GM12878 (cell line): ENCODE data around the gene NCKIPSD. TPM values are rescaled to one million over a fixed set of nuclear protein-coding genes. Genes with fewer than 3 reads are reported as not detected.
A peak's percentile ranks its signal among the peaks of the same experiment; 100 is the strongest.

Source experiments
- ATAC-seq: fragments of 200-7000 bp; cut with Tn5 transposase; 3 replicates; pipeline ENCODE4 v1.9.1; 2020; ENCODE audit warnings: mild to moderate bottlenecking, moderate library complexity
- BruUV-seq: library from RNA; stranded (reverse); fragments of 400-500 nt; replicated peaks from 2 replicates; lab custom pipeline; 2021; lab: Mats Ljungman, UMichigan
- CTCF ChIA-PET: fragments of 300-600 bp; sonication (Branson Sonifier 250); formaldehyde crosslinking; extraction: SDS; loops from one replicate; lab custom pipeline; 2021; ENCODE audit warnings: inconsistent platforms; lab: Yijun Ruan, JAX
- POLR2A ChIA-PET: fragments of 350-600 bp; formaldehyde crosslinking; extraction: SDS; loops from one replicate; lab custom pipeline; 2021; ENCODE audit warnings: inconsistent platforms; lab: Charles Lee
- RAD21 ChIA-PET: fragments of 300-600 bp; sonication (Branson Sonifier 250); formaldehyde crosslinking; loops from one replicate; lab custom pipeline; 2023; ENCODE audit warnings: antibody characterized with exemption; ENCODE audit not compliant: unreplicated experiment; lab: Charles Lee
- SMC1A ChIA-PET: fragments of 300-600 bp; sonication (Branson Sonifier 250); formaldehyde crosslinking; loops from one replicate; lab custom pipeline; 2023; ENCODE audit not compliant: unreplicated experiment, uncharacterized antibody; lab: Charles Lee
- DNase-seq: peaks from one replicate; pipeline ENCODE4 v3.0.0-alpha.2; 2011; ENCODE audit warnings: low read depth, low spot score
- FAIRE-seq: peaks from 3 replicates; lab custom pipeline; 2011; peaks lifted over from hg19 to GRCh38; lab: Jason Lieb, UNC
- H2AFZ ChIP-seq: 2 replicates; pipeline ENCODE4 v1.6.0; 2011; ENCODE audit warnings: low read depth, low read length, control low read depth; ENCODE audit not compliant: control insufficient read depth
- H3K27ac ChIP-seq: 2 replicates; pipeline ENCODE4 v1.5.1; 2011; ENCODE audit warnings: control low read depth; ENCODE audit not compliant: control insufficient read depth, insufficient read depth
- H3K27me3 ChIP-seq, 2 experiments: replicated peaks in 1 of 2; 2 replicates each; pipeline versions ENCODE4 v1.6.0 to v1.6.1; 2011; ENCODE audit warnings: low read length in 1 of 2; ENCODE audit not compliant: control insufficient read depth in 2 of 2, insufficient read depth in 2 of 2
- H3K36me3 ChIP-seq, 2 experiments: 2 replicates each; pipeline ENCODE4 v1.5.1; 2011; ENCODE audit warnings: low read length in 1 of 2; ENCODE audit not compliant: control insufficient read depth in 2 of 2, insufficient read depth in 2 of 2
- H3K4me1 ChIP-seq: 2 replicates; pipeline ENCODE4 v1.6.1; 2011; ENCODE audit warnings: mild to moderate bottlenecking, low read length, moderate library complexity, mixed read lengths; ENCODE audit not compliant: control insufficient read depth, insufficient read depth
- H3K4me2 ChIP-seq: 2 replicates; pipeline ENCODE4 v1.6.0; 2011; ENCODE audit warnings: control low read depth; ENCODE audit not compliant: control insufficient read depth, insufficient read depth
- H3K4me3 ChIP-seq: fragments of 200-600 bp; sonication (generic); 2 replicates; pipeline ENCODE4 v1.5.1; 2016
- H3K79me2 ChIP-seq: 2 replicates; pipeline ENCODE4 v1.6.0; 2011; ENCODE audit warnings: low read length; ENCODE audit not compliant: control insufficient read depth, insufficient read depth
- H3K9ac ChIP-seq: 2 replicates; pipeline ENCODE4 v1.8.0; 2011; ENCODE audit warnings: low read length, control low read depth, mixed read lengths; ENCODE audit not compliant: control insufficient read depth, insufficient read depth
- H3K9me3 ChIP-seq: replicated peaks from 3 replicates; pipeline ENCODE4 v1.5.1; 2011; ENCODE audit warnings: mild to moderate bottlenecking, low read length; ENCODE audit not compliant: control insufficient read depth, insufficient read depth
- H4K20me1 ChIP-seq: 2 replicates; pipeline ENCODE4 v1.6.0; 2011; ENCODE audit not compliant: control insufficient read depth, insufficient read depth
- CTCF ChIP-seq, 3 experiments: IDR thresholded peaks in 2 of 3; conservative IDR thresholded peaks in 1 of 3; 2 replicates each; pipeline ENCODE4 v1.5.1; 2011; ENCODE audit warnings: low read depth in 3 of 3, low read length in 3 of 3, mild to moderate bottlenecking in 3 of 3, control low read depth in 2 of 3, moderate library complexity in 2 of 3, inconsistent platforms in 1 of 3, mixed read lengths in 1 of 3; ENCODE audit not compliant: control insufficient read depth in 2 of 3, insufficient read depth in 1 of 3; ENCODE audit errors: extremely low read depth in 1 of 3
- ESRRA ChIP-seq: IDR thresholded peaks from 2 replicates; pipeline ENCODE4 v1.6.1; 2012; ENCODE audit warnings: mild to moderate bottlenecking, low read length, improper control_type of control experiment
- ETV6 ChIP-seq, 2 experiments: fragments of 450-650 bp in 1 of 2; IDR thresholded peaks in 1 of 2; conservative IDR thresholded peaks in 1 of 2; 2 replicates each; pipeline ENCODE4 v1.6.1; 2014; ENCODE audit warnings: antibody characterized with exemption in 1 of 2, borderline replicate concordance in 1 of 2, low read depth in 1 of 2, mild to moderate bottlenecking in 1 of 2, moderate library complexity in 1 of 2
- PKNOX1 ChIP-seq: fragments of 450-650 bp; IDR thresholded peaks from 2 replicates; pipeline ENCODE4 v1.6.1; 2016; ENCODE audit warnings: mild to moderate bottlenecking
- POLR2A ChIP-seq: IDR thresholded peaks from 2 replicates; pipeline ENCODE4 v1.6.1; 2011; ENCODE audit warnings: low read depth, mild to moderate bottlenecking, low read length
- RAD51 ChIP-seq: fragments of 450-650 bp; IDR thresholded peaks from 2 replicates; pipeline ENCODE4 v1.6.1; 2016; ENCODE audit warnings: moderate library complexity, mild to moderate bottlenecking, inconsistent platforms
- ZBTB11 ChIP-seq: fragments of 450-650 bp; formaldehyde crosslinking; IDR thresholded peaks from 2 replicates; pipeline ENCODE4 v1.5.0; 2022; ENCODE audit warnings: mild to moderate bottlenecking, missing genetic modification characterization
- WGBS: methylation state at CpG from one replicate; pipeline ENCODE4 v1.1.6; 2016; ENCODE audit warnings: low lambda C conversion rate; ENCODE audit not compliant: insufficient replicate concordance, insufficient coverage; ENCODE audit errors: missing lambda C conversion rate; 5-methylcytosine and 5-hydroxymethylcytosine counted together
- in situ Hi-C: fragments of 300-500 bp; cut with MboI; formaldehyde crosslinking; loops from 9 replicates; pipeline ENCODE4 v1.14.3; 2018; ENCODE audit warnings: mixed read lengths
- intact Hi-C: fragments of 100-400 bp; cut with micrococcal nuclease; formaldehyde crosslinking; loops from one replicate; pipeline ENCODE4 v1.14.2; 2022; ENCODE audit not compliant: unreplicated experiment
- polyA plus RNA-seq, 11 experiments: library from polyadenylated mRNA; depleted of rRNA in 4 of 11; unstranded in 6 of 11; stranded (reverse) in 5 of 11; fragments of >200 nt; fragmentation: Nextera tagmentation in 4 of 11; fragmentation: Illumina TruSeq in 1 of 11; extraction: Ambion mirVana in 4 of 11; extraction: Trizol in 1 of 11; gene quantifications; 1 replicate in 1 of 11; 2 replicates in 10 of 11; pipeline versions ENCODE4 v1.2.1 to v1.2.3, GENCODE V29; 2011 to 2016; ENCODE audit warnings: inconsistent platforms in 2 of 11, missing spikeins in 2 of 11, low read depth in 1 of 11
- total RNA-seq, 4 experiments: library from RNA; depleted of rRNA in 3 of 4; stranded (reverse); fragments of >200 nt in 3 of 4; fragmentation: Illumina TruSeq in 1 of 4; extraction: Trizol in 1 of 4; gene quantifications; 2 replicates each; pipeline versions ENCODE4 v1.2.1 to v1.2.3, GENCODE V29; 2013 to 2021

NCKIPSD gene
- total and polyA plus RNA-seq, 10 of the 15 experiments (the other 5 are each of a cell fraction or from before 2014, with no cell fraction given): 0.93 to 31.6 (median 15.2) TPM

- ChIA-PET SMC1A (no interaction called here), POLR2A (interaction anchor here (0.6 kb wide), 1 partner anchor 1414 kb away, joined by 6 read pairs; no protein-coding TSS in a partner anchor), RAD21 (interaction anchor here (0.6 kb wide), 1 partner anchor 262 kb away, joined by 3 read pairs; no protein-coding TSS in a partner anchor), CTCF (interaction anchor here (0.6 to 1.4 kb wide), 5 partner anchors 14 to 252 kb away, joined by 3 to 4 read pairs (median 3); partner anchors contain the start of gene ARIH2)
- in situ Hi-C loops (no loop called here), intact Hi-C loops (no loop called here)
- Histone ChIP-seq H3K4me3 (no peak overlapping the region), H3K36me3 (peaks cover 28 to 34% of the 10 kb centered on the region in 2 experiments), H3K79me2 (peaks cover 24% of the 10 kb centered on the region), H3K9me3 (no peaks in the 10 kb centered on the region), H4K20me1 (no peaks in the 10 kb centered on the region; the same call in 1 of the 2 replicates), H2AFZ (no peak overlapping the region), H3K27ac (no peak overlapping the region), H3K9ac (no peak overlapping the region), H3K4me1 (peaks cover 8% of the 10 kb centered on the region; the same call in 1 of the 2 replicates), H3K27me3 (no peaks in the 10 kb centered on the region), H3K4me2 (no peak overlapping the region)
- no peak for FAIRE-seq
- BruUV-seq: no TSS peak
- TF ChIP-seq POLR2A (peak; percentile 38), RAD51 (no peak)
- no peak for ATAC-seq
- 96% methylated on average over 18 of the region's 18 CpGs for WGBS
- no peak for DNase-seq
Measured at GRCh38 chr3:48688032-48688736, 2.5 kb upstream of the NCKIPSD start.

- ATAC-seq (no peak), FAIRE-seq (no peak), DNase-seq (no peak)
- H4K20me1 ChIP-seq: no peaks in the 10 kb centered on the region; the same call in 1 of the 2 replicates
- 76% methylated on average over 3 of the region's 3 CpGs for WGBS
- H3K9me3 ChIP-seq: no peaks in the 10 kb centered on the region
- no peak overlapping the region for H3K4me3 ChIP-seq
- ChIA-PET CTCF (interaction anchor here (0.8 to 2.3 kb wide), 7 partner anchors 9 to 342 kb away, joined by 3 to 7 read pairs (median 3); partner anchors contain the start of genes ARIH2 and IMPDH2), SMC1A (interaction anchor here (1.7 kb wide), 1 partner anchor 287 kb away, joined by 8 read pairs; no protein-coding TSS in a partner anchor), POLR2A (interaction anchor here (2.0 kb wide), 1 partner anchor 30 kb away, joined by 8 read pairs; the partner anchor contains the start of gene IP6K2), RAD21 (interaction anchor here (1.3 kb wide), 1 partner anchor 263 kb away, joined by 3 read pairs; no protein-coding TSS in a partner anchor)
- H3K4me1 ChIP-seq: peaks cover 8% of the 10 kb centered on the region; the same call in 1 of the 2 replicates
- BruUV-seq: no TSS peak
- intact Hi-C loops: no loop called here
- peaks cover 26% of the 10 kb centered on the region for H3K79me2 ChIP-seq
- in situ Hi-C loops: no loop called here
- H3K36me3 ChIP-seq: peaks cover 24 to 33% of the 10 kb centered on the region in 2 experiments
- H2AFZ ChIP-seq: no peak overlapping the region
- H3K9ac ChIP-seq: no peak overlapping the region
- H3K4me2 ChIP-seq: no peak overlapping the region
- H3K27ac ChIP-seq: no peak overlapping the region
- no peaks in the 10 kb centered on the region for H3K27me3 ChIP-seq
- no peak for TF ChIP-seq ETV6 (conservative IDR thresholded peaks at IDR 0.05 in 1 of 2, IDR thresholded peaks at IDR 0.05 in 1 of 2; ENCODE audit: borderline replicate concordance in 1 of 2, low read depth in 1 of 2)
- no peak for TF ChIP-seq ESRRA
- no peak for TF ChIP-seq PKNOX1
- TF ChIP-seq CTCF (IDR thresholded peaks at IDR 0.05 in 2 of 3, conservative IDR thresholded peaks at IDR 0.05 in 1 of 3; ENCODE audit: control insufficient read depth in 2 of 3, extremely low read depth in 1 of 3, insufficient read depth in 1 of 3, low read depth in 3 of 3, low read length in 3 of 3): no peak
- no peak for TF ChIP-seq ZBTB11
Measured at GRCh38 chr3:48687220-48687678, 1.5 kb upstream of the NCKIPSD start.
